Karpas-422 (cell line): ENCODE measurements around the gene GPR34. TPM values are rescaled to one million over a fixed set of nuclear protein-coding genes. Genes with fewer than 3 reads are reported as not detected.
A peak's percentile ranks its signal among the peaks of the same experiment; 100 is the strongest.

Source experiments
- DNase-seq: peaks from one replicate; pipeline ENCODE4 v3.0.0-alpha.2; 2015
- H2AFZ ChIP-seq: fragments of 200-600 bp; sonication (generic); 2 replicates; pipeline ENCODE4 v1.6.1; 2014; ENCODE audit warnings: antibody characterized with exemption, low read length, mixed read lengths
- H3K27ac ChIP-seq: fragments of 200-600 bp; sonication (generic); 2 replicates; pipeline ENCODE4 v1.5.1; 2014; ENCODE audit warnings: mild to moderate bottlenecking, low read length, moderate library complexity
- H3K27me3 ChIP-seq: fragments of 200-600 bp; sonication (generic); 2 replicates; pipeline ENCODE4 v1.6.1; 2014; ENCODE audit warnings: low read length, mixed read lengths
- H3K36me3 ChIP-seq: fragments of 200-600 bp; sonication (generic); 2 replicates; pipeline ENCODE4 v1.6.1; 2014; ENCODE audit warnings: low read length, mixed read lengths; ENCODE audit not compliant: insufficient read depth
- H3K4me1 ChIP-seq: fragments of 200-600 bp; sonication (generic); 2 replicates; pipeline ENCODE4 v1.6.1; 2014; ENCODE audit warnings: mild to moderate bottlenecking, low read length, mixed read lengths
- H3K4me2 ChIP-seq: fragments of 200-600 bp; sonication (generic); 2 replicates; pipeline ENCODE4 v1.6.1; 2014; ENCODE audit warnings: low read length, low read depth, mild to moderate bottlenecking; ENCODE audit not compliant: poor library complexity, severe bottlenecking
- H3K4me3 ChIP-seq: fragments of 200-600 bp; sonication (generic); 2 replicates; pipeline ENCODE4 v1.5.1; 2014; ENCODE audit warnings: mild to moderate bottlenecking, antibody characterized with exemption, low read length, mixed read lengths
- H3K79me2 ChIP-seq: fragments of 200-600 bp; sonication (generic); 2 replicates; pipeline ENCODE4 v1.6.1; 2014; ENCODE audit warnings: mild to moderate bottlenecking, low read length, mixed read lengths
- H3K9ac ChIP-seq: fragments of 200-600 bp; sonication (generic); 2 replicates; pipeline ENCODE4 v1.6.0; 2014; ENCODE audit warnings: low read length
- H3K9me2 ChIP-seq: fragments of 200-600 bp; sonication (generic), shearing (Covaris generic); replicated peaks from 2 replicates; pipeline ENCODE4 v1.6.0; 2014; ENCODE audit warnings: mild to moderate bottlenecking, low read length, moderate library complexity; ENCODE audit not compliant: insufficient read depth
- H3K9me3 ChIP-seq: fragments of 300-700, 200-600 bp; sonication (generic); 2 replicates; pipeline ENCODE4 v1.6.1; 2014; ENCODE audit warnings: low read length, mixed read lengths
- H4K20me1 ChIP-seq: fragments of 200-600 bp; sonication (generic); 2 replicates; pipeline ENCODE4 v1.6.1; 2014; ENCODE audit warnings: mild to moderate bottlenecking, antibody characterized with exemption, low read length, low read depth; ENCODE audit not compliant: insufficient read depth
- total RNA-seq: library from RNA; depleted of rRNA; stranded (reverse); fragments of >200 nt; shearing (Covaris generic); gene quantifications from 2 replicates; pipeline ENCODE4 v1.2.3, GENCODE V29; 2014; ENCODE audit warnings: low replicate concordance

Gene GPR34
- total RNA-seq, 1 experiment from 2014 or later, result not detected

- Histone ChIP-seq H3K4me1 (peaks cover 11% of the 10 kb centered on the region), H3K9me2 (no peaks in the 10 kb centered on the region), H3K4me2 (no peak overlapping the region), H3K79me2 (no peaks in the 10 kb centered on the region), H3K27ac (no peak overlapping the region), H3K36me3 (no peaks in the 10 kb centered on the region), H3K9me3 (no peaks in the 10 kb centered on the region), H3K27me3 (no peaks in the 10 kb centered on the region), H4K20me1 (no peaks in the 10 kb centered on the region), H2AFZ (no peak overlapping the region), H3K9ac (no peak overlapping the region), H3K4me3 (no peak overlapping the region)
- no peak for DNase-seq
Observed at GRCh38 chrX:41705042-41705441, 16.3 kb downstream of the GPR34 start.

- no peak overlapping the region for H2AFZ ChIP-seq
Observed at GRCh38 chrX:41705680-41706374, 17.1 kb downstream of the GPR34 start.

GRCh38 chrX:41707218-41707617, 18.4 kb downstream of the GPR34 start:
- Histone ChIP-seq H2AFZ (no peak overlapping the region), H3K27ac (no peak overlapping the region), H3K4me2 (no peak overlapping the region), H3K4me3 (no peak overlapping the region), H3K27me3 (no peaks in the 10 kb centered on the region), H3K9ac (no peak overlapping the region), H3K79me2 (no peaks in the 10 kb centered on the region), H4K20me1 (no peaks in the 10 kb centered on the region), H3K9me2 (no peaks in the 10 kb centered on the region), H3K9me3 (no peaks in the 10 kb centered on the region), H3K36me3 (no peaks in the 10 kb centered on the region), H3K4me1 (peaks cover 11% of the 10 kb centered on the region)
- DNase-seq, result no peak

More at GRCh38 chrX:41705680-41706374, 17.1 kb downstream of the GPR34 start:
- peaks cover 11% of the 10 kb centered on the region for H3K4me1 ChIP-seq
- H3K4me3 ChIP-seq, result no peak overlapping the region
- H3K36me3 ChIP-seq, result no peaks in the 10 kb centered on the region
- peak overlapping the region; percentile 25; the same call in 1 of the 2 replicates for H3K27ac ChIP-seq
- no peaks in the 10 kb centered on the region for H3K79me2 ChIP-seq
- no peaks in the 10 kb centered on the region for H4K20me1 ChIP-seq
- peak overlapping the region; percentile 6 for H3K4me2 ChIP-seq
- no peaks in the 10 kb centered on the region for H3K27me3 ChIP-seq
- peak; percentile 53 for DNase-seq
- H3K9ac ChIP-seq, result no peak overlapping the region
- no peaks in the 10 kb centered on the region for H3K9me3 ChIP-seq
- H3K9me2 ChIP-seq, result no peaks in the 10 kb centered on the region

- H4K20me1 ChIP-seq, result no peaks in the 10 kb centered on the region
- H3K79me2 ChIP-seq, result no peaks in the 10 kb centered on the region
- no peak overlapping the region for H3K27ac ChIP-seq
- no peak overlapping the region for H3K4me3 ChIP-seq
- H3K4me1 ChIP-seq, result peaks cover 11% of the 10 kb centered on the region
- H3K9me3 ChIP-seq, result no peaks in the 10 kb centered on the region
- H3K4me2 ChIP-seq, result no peak overlapping the region
- no peaks in the 10 kb centered on the region for H3K9me2 ChIP-seq
- H3K36me3 ChIP-seq, result no peaks in the 10 kb centered on the region
- H2AFZ ChIP-seq, result no peak overlapping the region
- H3K27me3 ChIP-seq, result no peaks in the 10 kb centered on the region
- DNase-seq, result no peak
- H3K9ac ChIP-seq, result no peak overlapping the region
Observed at GRCh38 chrX:41708486-41708885, 19.7 kb downstream of the GPR34 start.

- H2AFZ ChIP-seq, result no peak overlapping the region
- H3K4me2 ChIP-seq, result no peak overlapping the region
- peaks cover 3% of the 10 kb centered on the region for H3K4me1 ChIP-seq
- H3K27ac ChIP-seq, result no peak overlapping the region
- no peaks in the 10 kb centered on the region for H3K27me3 ChIP-seq
- no peak for DNase-seq
- H4K20me1 ChIP-seq, result no peaks in the 10 kb centered on the region
- H3K9me2 ChIP-seq, result no peaks in the 10 kb centered on the region
- H3K9me3 ChIP-seq, result no peaks in the 10 kb centered on the region
- H3K4me3 ChIP-seq, result no peak overlapping the region
- no peaks in the 10 kb centered on the region for H3K36me3 ChIP-seq
- H3K79me2 ChIP-seq, result no peaks in the 10 kb centered on the region
- no peak overlapping the region for H3K9ac ChIP-seq
Observed at GRCh38 chrX:41711021-41711667, 22.4 kb downstream of the GPR34 start.

- no peaks in the 10 kb centered on the region for H3K4me1 ChIP-seq
- H2AFZ ChIP-seq, result no peak overlapping the region
- H3K9me3 ChIP-seq, result no peaks in the 10 kb centered on the region
- H3K79me2 ChIP-seq, result no peaks in the 10 kb centered on the region
- no peaks in the 10 kb centered on the region for H4K20me1 ChIP-seq
- H3K27me3 ChIP-seq, result no peaks in the 10 kb centered on the region
- no peak overlapping the region for H3K27ac ChIP-seq
- no peaks in the 10 kb centered on the region for H3K9me2 ChIP-seq
- no peaks in the 10 kb centered on the region for H3K36me3 ChIP-seq
- H3K9ac ChIP-seq, result no peak overlapping the region
- no peak for DNase-seq
- no peak overlapping the region for H3K4me2 ChIP-seq
- H3K4me3 ChIP-seq, result no peak overlapping the region
Observed at GRCh38 chrX:41716222-41716621, 27.4 kb downstream of the GPR34 start.

GRCh38 chrX:41716767-41717473, 28.1 kb downstream of the GPR34 start:
- Histone ChIP-seq H3K27me3 (no peaks in the 10 kb centered on the region), H2AFZ (no peak overlapping the region), H3K4me3 (no peak overlapping the region), H3K9ac (no peak overlapping the region), H4K20me1 (no peaks in the 10 kb centered on the region), H3K27ac (no peak overlapping the region), H3K9me2 (no peaks in the 10 kb centered on the region), H3K36me3 (no peaks in the 10 kb centered on the region), H3K79me2 (no peaks in the 10 kb centered on the region), H3K9me3 (no peaks in the 10 kb centered on the region), H3K4me2 (no peak overlapping the region), H3K4me1 (no peaks in the 10 kb centered on the region)
- DNase-seq, result no peak

GRCh38 chrX:41718481-41719235, 29.9 kb downstream of the GPR34 start:
- H3K36me3 ChIP-seq, result no peaks in the 10 kb centered on the region
- no peak overlapping the region for H3K9ac ChIP-seq
- H3K27me3 ChIP-seq, result no peaks in the 10 kb centered on the region
- no peaks in the 10 kb centered on the region for H4K20me1 ChIP-seq
- H3K4me1 ChIP-seq, result peaks cover 13% of the 10 kb centered on the region
- no peak overlapping the region for H3K4me2 ChIP-seq
- no peaks in the 10 kb centered on the region for H3K9me2 ChIP-seq
- no peak for DNase-seq
- no peaks in the 10 kb centered on the region for H3K79me2 ChIP-seq
- no peak overlapping the region for H3K27ac ChIP-seq
- H3K9me3 ChIP-seq, result no peaks in the 10 kb centered on the region
- no peak overlapping the region for H3K4me3 ChIP-seq
- H2AFZ ChIP-seq, result no peak overlapping the region
